CD14-positive monocyte (primary cell): ENCODE results near the gene H6PD. TPM values are rescaled to one million over a fixed set of nuclear protein-coding genes. Genes with fewer than 3 reads are reported as not detected.

Experiments used
- DNase-seq, 3 donors: peaks; one replicate each; pipeline ENCODE4 v3.0.0-alpha.2; 2011 to 2022
- H2AFZ ChIP-seq: 2 replicates; pipeline ENCODE4 v1.6.0; 2012; ENCODE audit warnings: mild to moderate bottlenecking, low read depth, low read length, inconsistent platforms; ENCODE audit not compliant: insufficient read depth, poor library complexity, severe bottlenecking
- H3K27ac ChIP-seq, 2 donors: 1 replicate in 1 of 2; 2 replicates in 1 of 2; pipeline ENCODE4 v1.5.1; 2012 to 2013; ENCODE audit warnings: low read length in 2 of 2, control low read depth in 1 of 2, inconsistent platforms in 1 of 2, low read depth in 1 of 2, mild to moderate bottlenecking in 1 of 2
- H3K27me3 ChIP-seq, 2 donors: one replicate each; pipeline versions ENCODE4 v1.6.0 to v1.6.1; 2011 to 2013; ENCODE audit warnings: low read length in 2 of 2; ENCODE audit not compliant: control insufficient read depth in 2 of 2, insufficient read depth in 2 of 2
- H3K36me3 ChIP-seq, 2 donors: replicated peaks in 1 of 2; 1 replicate in 1 of 2; 2 replicates in 1 of 2; pipeline versions ENCODE4 v1.5.1 to v1.6.1; 2012 to 2013; ENCODE audit warnings: low read length in 2 of 2, control low read depth in 1 of 2, inconsistent platforms in 1 of 2, mild to moderate bottlenecking in 1 of 2; ENCODE audit not compliant: insufficient read depth in 2 of 2, control insufficient read depth in 1 of 2
- H3K4me1 ChIP-seq, 2 donors: 1 replicate in 1 of 2; 2 replicates in 1 of 2; pipeline versions ENCODE4 v1.5.1 to v1.6.1; 2012 to 2013; ENCODE audit warnings: low read length in 2 of 2, control low read depth in 1 of 2, inconsistent platforms in 1 of 2, mild to moderate bottlenecking in 1 of 2, moderate library complexity in 1 of 2; ENCODE audit not compliant: insufficient read depth in 2 of 2, control insufficient read depth in 1 of 2
- H3K4me2 ChIP-seq: replicated peaks from 2 replicates; pipeline ENCODE3; 2012; ENCODE audit warnings: low read length, moderate library complexity, mild to moderate bottlenecking; ENCODE audit not compliant: poor library complexity, severe bottlenecking; ENCODE audit errors: extremely low read depth
- H3K4me3 ChIP-seq, 3 experiments: fragments of 200-600 bp in 1 of 3; sonication (generic) in 1 of 3; replicated peaks in 1 of 3; 1 replicate in 2 of 3; 2 replicates in 1 of 3; pipeline ENCODE4 v1.5.1; 2011 to 2013; ENCODE audit warnings: low read length in 3 of 3, mild to moderate bottlenecking in 3 of 3, control low read depth in 2 of 3, low read depth in 2 of 3, inconsistent platforms in 1 of 3, moderate library complexity in 1 of 3
- H3K79me2 ChIP-seq: 2 replicates; pipeline ENCODE4 v1.6.0; 2012; ENCODE audit warnings: mild to moderate bottlenecking, control low read depth, inconsistent platforms, low read length, moderate library complexity; ENCODE audit not compliant: insufficient read depth
- H3K9ac ChIP-seq: 2 replicates; pipeline ENCODE4 v1.6.0; 2017; ENCODE audit warnings: low read length, mild to moderate bottlenecking; ENCODE audit not compliant: insufficient read depth, poor library complexity, severe bottlenecking
- H3K9me3 ChIP-seq, 2 donors: replicated peaks in 1 of 2; 1 replicate in 1 of 2; 2 replicates in 1 of 2; pipeline versions ENCODE4 v1.5.1 to v1.6.1; 2012 to 2013; ENCODE audit warnings: low read length in 2 of 2, control low read depth in 1 of 2; ENCODE audit not compliant: control insufficient read depth in 1 of 2, insufficient read depth in 1 of 2
- H4K20me1 ChIP-seq: 2 replicates; pipeline ENCODE4 v1.6.0; 2012; ENCODE audit warnings: mild to moderate bottlenecking, low read length, control low read depth, moderate library complexity; ENCODE audit not compliant: insufficient read depth
- H3K27ac Mint-ChIP-seq, 7 donors: one replicate each; pipeline ENCODE4 v1.8.0; 2020; ENCODE audit warnings: mild to moderate bottlenecking in 7 of 7, mixed read lengths in 7 of 7, moderate library complexity in 6 of 7, inconsistent platforms in 2 of 7
- H3K27me3 Mint-ChIP-seq, 3 donors: one replicate each; pipeline ENCODE4 v1.8.0; 2021 to 2022; ENCODE audit warnings: low read depth in 3 of 3, mild to moderate bottlenecking in 3 of 3, mixed read lengths in 3 of 3, moderate library complexity in 3 of 3, inconsistent platforms in 1 of 3
- H3K36me3 Mint-ChIP-seq, 2 donors: one replicate each; pipeline ENCODE4 v1.8.0; 2020; ENCODE audit warnings: mixed read lengths in 2 of 2, inconsistent platforms in 1 of 2, mild to moderate bottlenecking in 1 of 2
- H3K4me1 Mint-ChIP-seq: one replicate; pipeline ENCODE4 v1.8.0; 2020; ENCODE audit warnings: mild to moderate bottlenecking, mixed read lengths
- H3K4me3 Mint-ChIP-seq, 2 donors: one replicate each; pipeline ENCODE4 v1.8.0; 2020; ENCODE audit warnings: mild to moderate bottlenecking in 2 of 2, mixed read lengths in 2 of 2, moderate library complexity in 1 of 2
- H3K9me3 Mint-ChIP-seq, 7 donors: one replicate each; pipeline ENCODE4 v1.8.0; 2020 to 2022; ENCODE audit warnings: mixed read lengths in 7 of 7, mild to moderate bottlenecking in 6 of 7, moderate library complexity in 6 of 7, inconsistent platforms in 2 of 7
- WGBS: methylation state at CpG from one replicate; pipeline ENCODE4 v1.1.5; 2013; ENCODE audit warnings: missing lambda C conversion rate; ENCODE audit not compliant: insufficient coverage; 5-methylcytosine and 5-hydroxymethylcytosine counted together
- intact Hi-C, 2 donors: fragments of 100-400 bp; cut with micrococcal nuclease; formaldehyde crosslinking; loops; one replicate each; pipeline versions ENCODE4 v1.15.0 to v1.15.1; 2023
- polyA plus RNA-seq, 3 donors: library from polyadenylated mRNA; depleted of rRNA in 1 of 3; unstranded in 2 of 3; stranded (reverse) in 1 of 3; fragments of 300-500 nt in 2 of 3; fragments of >200 nt in 1 of 3; fragmentation: Illumina TruSeq in 2 of 3; gene quantifications; 1 replicate in 2 of 3; 2 replicates in 1 of 3; pipeline ENCODE4 v1.2.3, GENCODE V29; 2012 to 2021
- TF ChIP-seq, protein P1 (sequence below): fragments of 200-600 bp; IDR thresholded peaks from one replicate; pipeline ENCODE4 v1.8.0; 2022; ENCODE audit warnings: antibody characterized with exemption, mild to moderate bottlenecking

H6PD gene
- polyA plus RNA-seq, 3 donors = 8.6 to 15.9 (median 11.4) TPM

DNA sequence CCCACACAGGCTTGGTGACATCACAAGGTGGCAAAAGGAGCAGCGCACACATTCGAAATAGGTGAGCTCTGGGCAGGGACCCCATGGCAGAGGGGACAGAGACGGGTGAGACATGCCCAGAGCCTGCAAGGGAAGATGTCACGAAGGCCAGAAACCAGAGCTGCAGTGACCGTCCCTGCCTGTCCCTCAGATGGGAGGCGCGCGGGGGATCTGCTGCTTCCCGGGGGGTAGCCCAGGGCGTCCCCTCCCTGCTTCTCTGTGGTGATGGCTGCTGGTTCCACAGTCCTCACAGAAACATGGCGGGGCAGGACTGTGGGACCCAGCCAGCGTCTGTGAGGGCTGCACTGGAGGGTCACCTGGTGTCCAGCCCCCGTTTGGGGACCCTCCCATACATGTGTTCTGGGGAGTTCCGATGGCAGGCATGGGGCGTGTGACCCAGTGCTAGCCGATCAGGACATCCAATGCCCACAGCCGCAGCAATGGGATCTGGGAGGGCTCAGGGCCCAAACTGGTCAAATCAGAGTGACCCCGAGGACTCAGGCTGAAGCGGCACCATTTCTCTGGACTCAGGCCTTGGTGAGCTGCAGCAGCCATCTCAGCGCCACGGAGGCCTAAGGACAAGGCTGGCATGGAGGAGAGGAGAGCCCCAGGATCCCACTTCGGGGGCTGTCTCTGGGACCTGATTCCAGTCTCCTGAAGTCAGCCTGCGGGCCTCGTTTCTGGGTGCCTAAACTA, 37.5 kb downstream of the H6PD start:
- Histone ChIP-seq H2AFZ (no peak overlapping the region), H3K9ac (no peak overlapping the region), H3K9me3 (no peaks in the 10 kb centered on the region), H3K4me1 (peaks cover 15 to 16% of the 10 kb centered on the region in 2 donors), H3K36me3 (peaks cover 0 to 21% of the 10 kb centered on the region in 2 donors), H3K79me2 (no peaks in the 10 kb centered on the region), H3K4me2 (no peak overlapping the region), H3K4me3 (no peak overlapping the region), H3K27me3 (no peaks in the 10 kb centered on the region), H3K27ac (no peak overlapping the region), H4K20me1 (peaks cover 8% of the 10 kb centered on the region)
- intact Hi-C loops = no loop called here
- H3K36me3 Mint-ChIP-seq = peaks cover 20 to 35% of the 10 kb centered on the region in 2 donors
- H3K27ac Mint-ChIP-seq = no peak overlapping the region
- peaks cover 15% of the 10 kb centered on the region for H3K4me1 Mint-ChIP-seq
- H3K27me3 Mint-ChIP-seq = peaks cover 0 to 3% (median 1%) of the 10 kb centered on the region in 3 donors
- peaks cover 0 to 2% (median 0%) of the 10 kb centered on the region in 7 donors for H3K9me3 Mint-ChIP-seq
- DNase-seq = no peak
- WGBS = 99% methylated on average over 24 of the region's 24 CpGs
- no peak overlapping the region for H3K4me3 Mint-ChIP-seq
- TF ChIP-seq, protein P1, sequence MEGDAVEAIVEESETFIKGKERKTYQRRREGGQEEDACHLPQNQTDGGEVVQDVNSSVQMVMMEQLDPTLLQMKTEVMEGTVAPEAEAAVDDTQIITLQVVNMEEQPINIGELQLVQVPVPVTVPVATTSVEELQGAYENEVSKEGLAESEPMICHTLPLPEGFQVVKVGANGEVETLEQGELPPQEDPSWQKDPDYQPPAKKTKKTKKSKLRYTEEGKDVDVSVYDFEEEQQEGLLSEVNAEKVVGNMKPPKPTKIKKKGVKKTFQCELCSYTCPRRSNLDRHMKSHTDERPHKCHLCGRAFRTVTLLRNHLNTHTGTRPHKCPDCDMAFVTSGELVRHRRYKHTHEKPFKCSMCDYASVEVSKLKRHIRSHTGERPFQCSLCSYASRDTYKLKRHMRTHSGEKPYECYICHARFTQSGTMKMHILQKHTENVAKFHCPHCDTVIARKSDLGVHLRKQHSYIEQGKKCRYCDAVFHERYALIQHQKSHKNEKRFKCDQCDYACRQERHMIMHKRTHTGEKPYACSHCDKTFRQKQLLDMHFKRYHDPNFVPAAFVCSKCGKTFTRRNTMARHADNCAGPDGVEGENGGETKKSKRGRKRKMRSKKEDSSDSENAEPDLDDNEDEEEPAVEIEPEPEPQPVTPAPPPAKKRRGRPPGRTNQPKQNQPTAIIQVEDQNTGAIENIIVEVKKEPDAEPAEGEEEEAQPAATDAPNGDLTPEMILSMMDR = no peak

DNA sequence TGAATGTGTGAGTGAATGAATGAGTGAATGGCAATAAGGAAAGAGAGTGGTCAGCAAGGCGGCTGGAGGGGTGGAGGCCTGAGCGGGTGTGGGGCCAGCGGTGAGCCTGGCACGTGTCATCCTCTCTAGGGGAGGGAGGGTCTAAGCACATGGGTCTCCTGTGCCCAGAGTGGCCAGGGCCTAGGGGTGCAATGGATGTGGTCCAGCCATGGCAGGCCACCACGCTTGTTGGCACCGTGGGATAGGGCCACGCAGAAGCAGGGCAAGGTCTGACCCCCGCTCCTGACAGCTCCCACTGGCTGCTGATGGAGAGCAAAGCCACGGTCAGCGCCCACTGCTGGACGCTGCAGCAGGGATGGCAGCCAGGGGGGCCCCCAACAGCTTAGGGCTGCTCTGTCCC, 38.6 kb downstream of the H6PD start:
- H3K79me2 ChIP-seq = no peaks in the 10 kb centered on the region
- H3K4me2 ChIP-seq = no peak overlapping the region
- H3K36me3 ChIP-seq = peaks cover 0 to 18% of the 10 kb centered on the region in 2 donors
- Mint-ChIP-seq H3K4me3 (no peak overlapping the region), H3K36me3 (peaks cover 16 to 27% of the 10 kb centered on the region in 2 donors), H3K27me3 (peaks cover 0 to 3% (median 1%) of the 10 kb centered on the region in 3 donors), H3K9me3 (peaks cover 0 to 7% (median 3%) of the 10 kb centered on the region in 7 donors), H3K27ac (peak overlapping the region in 1 of 7 donors; percentile 3), H3K4me1 (peaks cover 21% of the 10 kb centered on the region)
- WGBS = 94% methylated on average over 9 of the region's 11 CpGs
- TF ChIP-seq, protein P1 = no peak
- no peak overlapping the region for H3K9ac ChIP-seq
- no peaks in the 10 kb centered on the region for H3K9me3 ChIP-seq
- peaks cover 2% of the 10 kb centered on the region for H4K20me1 ChIP-seq
- H2AFZ ChIP-seq = no peak overlapping the region
- H3K27ac ChIP-seq = no peak overlapping the region
- peaks cover 20 to 21% of the 10 kb centered on the region in 2 donors for H3K4me1 ChIP-seq
- no peak overlapping the region for H3K4me3 ChIP-seq
- no peak for DNase-seq
- no peaks in the 10 kb centered on the region for H3K27me3 ChIP-seq
- intact Hi-C loops = no loop called here
